Measurements from ENCODE around the gene CEP57. TPM values are rescaled to one million over a fixed set of nuclear protein-coding genes. Genes with fewer than 3 reads are reported as not detected.
A peak's percentile ranks its signal among the peaks of the same experiment; 100 is the strongest.

The CEP57 gene
- total and polyA plus RNA-seq, 2 donors (not counting 1 experiment from before 2014, with no cell fraction given) = 19.0 to 82.9 TPM

- Mint-ChIP-seq H3K9me3 (ENCODE audit: insufficient read depth) (no peaks in the 10 kb centered on the region), H3K27me3 (no peaks in the 10 kb centered on the region), H3K4me1 (peaks cover 50% of the 10 kb centered on the region), H3K27ac (peak overlapping the region; percentile 99), H3K4me3 (peak overlapping the region; percentile 97)
- peak overlapping the region; percentile 99 for H3K9ac ChIP-seq (ENCODE audit: low read length)
- H2AFZ ChIP-seq (ENCODE audit: insufficient read depth, low read depth, low read length, poor library complexity, severe bottlenecking) = peak overlapping the region; percentile 96
- ChIA-PET POLR2A (no interaction called here), CTCF (interaction anchor here (0.7 to 1.4 kb wide), 4 partner anchors 44 to 725 kb away, joined by 3 to 6 read pairs (median 4); partner anchors contain the start of gene SRSF8)
- H3K9me3 ChIP-seq (ENCODE audit: control extremely low read depth in 1 of 3, control insufficient read depth in 2 of 3, insufficient read depth in 1 of 3, low read length in 2 of 3) = no peaks in the 10 kb centered on the region
- H3K4me2 ChIP-seq (replicated peaks; ENCODE audit: low read depth, low read length, poor library complexity, severe bottlenecking) = peak overlapping the region; percentile 92
- TF ChIP-seq EZH2 (IDR thresholded peaks at IDR 0.05; ENCODE audit: borderline replicate concordance, insufficient read depth, low read depth, low read length, poor library complexity, severe bottlenecking) (no peak), CTCF (IDR thresholded peaks at IDR 0.05) (no peak)
- H3K79me2 ChIP-seq (ENCODE audit: control insufficient read depth, insufficient read depth, low read length) = peaks cover 86% of the 10 kb centered on the region
- no peak overlapping the region for H3K27ac ChIP-seq (ENCODE audit: low read length in 2 of 2)
- H3K27me3 ChIP-seq (replicated peaks in 1 of 4; ENCODE audit: control extremely low read depth in 1 of 4, control insufficient read depth in 3 of 4, insufficient read depth in 4 of 4, low read length in 3 of 4) = no peaks in the 10 kb centered on the region
- ATAC-seq (ENCODE audit: low read depth) (no peak), DNase-seq (no peak)
- H4K20me1 ChIP-seq (ENCODE audit: control insufficient read depth, insufficient read depth, low read length, poor library complexity, severe bottlenecking) = peaks cover 9% of the 10 kb centered on the region
- H3K4me1 ChIP-seq (ENCODE audit: control insufficient read depth in 2 of 2, insufficient read depth in 2 of 2, low read length in 2 of 2) = peaks cover 20% of the 10 kb centered on the region in 2 donors
- 68% methylated on average over 8 of the region's 8 CpGs for WGBS (ENCODE audit: insufficient coverage)
- intact Hi-C loops (cut with micrococcal nuclease) = loop anchor here (5.0 kb wide), 1 partner anchor 551 kb away; the partner anchor contains the start of gene MAML2
- H3K36me3 ChIP-seq (replicated peaks in 1 of 2; ENCODE audit: control extremely low read depth in 1 of 2, control insufficient read depth in 1 of 2, extremely low read depth in 1 of 2, insufficient read depth in 2 of 2, low read length in 1 of 2) = peaks cover 2 to 3% of the 10 kb centered on the region in 2 experiments
- peak overlapping the region in 3 of 5 experiments; percentile 80 to 99 (median 96) for H3K4me3 ChIP-seq (ENCODE audit: control extremely low read depth in 1 of 5, extremely low read depth in 1 of 5, insufficient read depth in 1 of 5, low read depth in 2 of 5, low read length in 4 of 5)
Observed at GRCh38 chr11:95791709-95792033, 1.4 kb downstream of the CEP57 start.

GRCh38 chr11:95792200-95792599 lies 1.9 kb downstream of the CEP57 start:
- DNase-seq (no peak), ATAC-seq (ENCODE audit: low read depth) (no peak)
- Histone ChIP-seq H3K79me2 (ENCODE audit: control insufficient read depth, insufficient read depth, low read length) (peaks cover 85% of the 10 kb centered on the region), H3K4me3 (ENCODE audit: control extremely low read depth in 1 of 5, extremely low read depth in 1 of 5, insufficient read depth in 1 of 5, low read depth in 2 of 5, low read length in 4 of 5) (no peak overlapping the region), H3K4me1 (ENCODE audit: control insufficient read depth in 2 of 2, insufficient read depth in 2 of 2, low read length in 2 of 2) (peaks cover 20% of the 10 kb centered on the region in 2 donors), H3K9me3 (ENCODE audit: control extremely low read depth in 1 of 3, control insufficient read depth in 2 of 3, insufficient read depth in 1 of 3, low read length in 2 of 3) (no peaks in the 10 kb centered on the region), H2AFZ (ENCODE audit: insufficient read depth, low read depth, low read length, poor library complexity, severe bottlenecking) (no peak overlapping the region), H3K27ac (ENCODE audit: low read length in 2 of 2) (no peak overlapping the region), H3K9ac (ENCODE audit: low read length) (no peak overlapping the region), H3K4me2 (replicated peaks; ENCODE audit: low read depth, low read length, poor library complexity, severe bottlenecking) (peak overlapping the region; percentile 92), H4K20me1 (ENCODE audit: control insufficient read depth, insufficient read depth, low read length, poor library complexity, severe bottlenecking) (peaks cover 11% of the 10 kb centered on the region), H3K27me3 (replicated peaks in 1 of 4; ENCODE audit: control extremely low read depth in 1 of 4, control insufficient read depth in 3 of 4, insufficient read depth in 4 of 4, low read length in 3 of 4) (no peaks in the 10 kb centered on the region), H3K36me3 (replicated peaks in 1 of 2; ENCODE audit: control extremely low read depth in 1 of 2, control insufficient read depth in 1 of 2, extremely low read depth in 1 of 2, insufficient read depth in 2 of 2, low read length in 1 of 2) (peaks cover 2 to 3% of the 10 kb centered on the region in 2 experiments)
- WGBS (ENCODE audit: insufficient coverage) = 100% methylated on average over 2 of the region's 8 CpGs
- H3K27ac Mint-ChIP-seq = no peak overlapping the region
- ChIA-PET POLR2A (no interaction called here), CTCF (interaction anchor here (0.7 to 1.1 kb wide), 4 partner anchors 18 to 702 kb away, joined by 3 to 5 read pairs (median 4); no protein-coding TSS in a partner anchor)
- no peaks in the 10 kb centered on the region for H3K27me3 Mint-ChIP-seq
- H3K9me3 Mint-ChIP-seq (ENCODE audit: insufficient read depth) = no peaks in the 10 kb centered on the region
- intact Hi-C loops (cut with micrococcal nuclease) = loop anchor here (5.0 kb wide), 1 partner anchor 550 kb away; the partner anchor contains the start of gene MAML2
- H3K4me3 Mint-ChIP-seq = peak overlapping the region; percentile 97
- no peak for TF ChIP-seq CTCF (IDR thresholded peaks at IDR 0.05)
- no peak for TF ChIP-seq EZH2 (IDR thresholded peaks at IDR 0.05; ENCODE audit: borderline replicate concordance, insufficient read depth, low read depth, low read length, poor library complexity, severe bottlenecking)
- H3K4me1 Mint-ChIP-seq = peaks cover 50% of the 10 kb centered on the region

Measured in B cell (primary cell).